GM20431 (cell line): ENCODE data around the gene LILRA6.

Experiments
- in situ Hi-C: fragments of 300-500 bp; cut with MseI, MboI; formaldehyde crosslinking; loops from one replicate; pipeline ENCODE4 v1.15.0; 2020; ENCODE audit warnings: low sequenced_read_pairs; ENCODE audit not compliant: unreplicated experiment

LILRA6 gene

GRCh38 chr19:54191011-54191810 is 51.4 kb downstream of the LILRA6 start, which contains the start of gene TSEN34:
Gene TSEN34 (plus strand): TSS chr19:54191308. CDS start chr19:54191365, 57 bp downstream.
- in situ Hi-C loops = no loop called here

- in situ Hi-C loops = no loop called here
Measured at GRCh38 chr19:54190503-54191010, 52.0 kb downstream of the LILRA6 start.

GRCh38 chr19:54189735-54190502 is 52.7 kb downstream of the LILRA6 start:
- in situ Hi-C loops = no loop called here

- in situ Hi-C loops = no loop called here
Measured at GRCh38 chr19:54189145-54189734, 53.4 kb downstream of the LILRA6 start, which contains the start of gene MBOAT7. Gene MBOAT7 (minus strand): TSS chr19:54189580. CDS start chr19:54188508, 1,072 bp downstream.

GRCh38 chr19:54188215-54188871 is 54.2 kb downstream of the LILRA6 start:
- in situ Hi-C loops = no loop called here

- in situ Hi-C loops = no loop called here
Measured at GRCh38 chr19:54186934-54187381, 55.6 kb downstream of the LILRA6 start.
